ENCODE measurements around the gene RAB6B. TPM values are rescaled to one million over a fixed set of nuclear protein-coding genes. Genes with fewer than 3 reads are reported as not detected.

RAB6B gene
- polyA plus RNA-seq, 2 of the 4 experiments (the other 2 are of a cell fraction): 2.4 to 2.5 TPM

GRCh38 chr3:133930341-133930933 is 34.8 kb upstream of the RAB6B start:
- CTCF ChIA-PET: interaction anchor here (0.7 to 5.1 kb wide), 14 partner anchors 10 to 372 kb away, joined by 3 to 49 read pairs (median 4); no protein-coding TSS in a partner anchor
- Histone ChIP-seq H3K4me3 (no peak overlapping the region), H3K4me2 (no peak overlapping the region), H3K27ac (no peak overlapping the region), H3K9me3 (no peaks in the 10 kb centered on the region), H3K4me1 (no peaks in the 10 kb centered on the region)
- 9% methylated on average over 1 of the region's 1 CpG for WGBS (ENCODE audit: missing lambda C conversion rate)
- POLR2A ChIA-PET: no interaction called here
- no peak for TF ChIP-seq RCOR1 (IDR thresholded peaks at IDR 0.05; ENCODE audit: low read depth, low read length)
- no peak for TF ChIP-seq FOSL2 (IDR thresholded peaks at IDR 0.05)
- no peak for TF ChIP-seq FOSL2 (CRISPR knock-in tag; IDR thresholded peaks at IDR 0.05)
- no peak for TF ChIP-seq HDAC2 (IDR thresholded peaks at IDR 0.05)
- no peak for TF ChIP-seq PHF8 (IDR thresholded peaks at IDR 0.05; ENCODE audit: borderline replicate concordance, low read depth)
- TF ChIP-seq, protein P1, sequence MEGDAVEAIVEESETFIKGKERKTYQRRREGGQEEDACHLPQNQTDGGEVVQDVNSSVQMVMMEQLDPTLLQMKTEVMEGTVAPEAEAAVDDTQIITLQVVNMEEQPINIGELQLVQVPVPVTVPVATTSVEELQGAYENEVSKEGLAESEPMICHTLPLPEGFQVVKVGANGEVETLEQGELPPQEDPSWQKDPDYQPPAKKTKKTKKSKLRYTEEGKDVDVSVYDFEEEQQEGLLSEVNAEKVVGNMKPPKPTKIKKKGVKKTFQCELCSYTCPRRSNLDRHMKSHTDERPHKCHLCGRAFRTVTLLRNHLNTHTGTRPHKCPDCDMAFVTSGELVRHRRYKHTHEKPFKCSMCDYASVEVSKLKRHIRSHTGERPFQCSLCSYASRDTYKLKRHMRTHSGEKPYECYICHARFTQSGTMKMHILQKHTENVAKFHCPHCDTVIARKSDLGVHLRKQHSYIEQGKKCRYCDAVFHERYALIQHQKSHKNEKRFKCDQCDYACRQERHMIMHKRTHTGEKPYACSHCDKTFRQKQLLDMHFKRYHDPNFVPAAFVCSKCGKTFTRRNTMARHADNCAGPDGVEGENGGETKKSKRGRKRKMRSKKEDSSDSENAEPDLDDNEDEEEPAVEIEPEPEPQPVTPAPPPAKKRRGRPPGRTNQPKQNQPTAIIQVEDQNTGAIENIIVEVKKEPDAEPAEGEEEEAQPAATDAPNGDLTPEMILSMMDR (IDR thresholded peaks at IDR 0.05): peak; percentile 67
- no peak for TF ChIP-seq ZFP36 (IDR thresholded peaks at IDR 0.05; ENCODE audit: borderline replicate concordance, partially characterized antibody)
- peak; percentile 64 for TF ChIP-seq SMC3 (IDR thresholded peaks at IDR 0.05)
- no peak for TF ChIP-seq CEBPB (IDR thresholded peaks at IDR 0.05)
- no peak for TF ChIP-seq EHF (CRISPR knock-in tag; IDR thresholded peaks at IDR 0.05)
- TF ChIP-seq RAD21 (conservative IDR thresholded peaks at IDR 0.05 in 1 of 2, IDR thresholded peaks at IDR 0.05 in 1 of 2): peak; percentile 72 to 75
- TF ChIP-seq HMGXB4 (CRISPR knock-in tag; IDR thresholded peaks at IDR 0.05; ENCODE audit: borderline replicate concordance): no peak
- no peak for TF ChIP-seq RARB (CRISPR knock-in tag; IDR thresholded peaks at IDR 0.05)
- TF ChIP-seq NR3C1 (IDR thresholded peaks at IDR 0.05): no peak
- no peak for TF ChIP-seq HOXB13 (CRISPR knock-in tag; IDR thresholded peaks at IDR 0.05; ENCODE audit: low read depth)
- no peak for TF ChIP-seq SREBF2 (IDR thresholded peaks at IDR 0.05)
- no peak for TF ChIP-seq HOXB5 (CRISPR knock-in tag; IDR thresholded peaks at IDR 0.05)
- no peak for TF ChIP-seq NFE2L2 (conservative IDR thresholded peaks at IDR 0.05; ENCODE audit: low read length)
- TF ChIP-seq PBX3 (IDR thresholded peaks at IDR 0.05): no peak
- peak; percentile 17 to 58 for DNase-seq (ENCODE audit: low read depth in 1 of 2, low spot score in 1 of 2)
- peak in 1 of 2 experiments; percentile 63; a peak in 3 of 6 replicates for ATAC-seq
- no peak for FAIRE-seq

DNA sequence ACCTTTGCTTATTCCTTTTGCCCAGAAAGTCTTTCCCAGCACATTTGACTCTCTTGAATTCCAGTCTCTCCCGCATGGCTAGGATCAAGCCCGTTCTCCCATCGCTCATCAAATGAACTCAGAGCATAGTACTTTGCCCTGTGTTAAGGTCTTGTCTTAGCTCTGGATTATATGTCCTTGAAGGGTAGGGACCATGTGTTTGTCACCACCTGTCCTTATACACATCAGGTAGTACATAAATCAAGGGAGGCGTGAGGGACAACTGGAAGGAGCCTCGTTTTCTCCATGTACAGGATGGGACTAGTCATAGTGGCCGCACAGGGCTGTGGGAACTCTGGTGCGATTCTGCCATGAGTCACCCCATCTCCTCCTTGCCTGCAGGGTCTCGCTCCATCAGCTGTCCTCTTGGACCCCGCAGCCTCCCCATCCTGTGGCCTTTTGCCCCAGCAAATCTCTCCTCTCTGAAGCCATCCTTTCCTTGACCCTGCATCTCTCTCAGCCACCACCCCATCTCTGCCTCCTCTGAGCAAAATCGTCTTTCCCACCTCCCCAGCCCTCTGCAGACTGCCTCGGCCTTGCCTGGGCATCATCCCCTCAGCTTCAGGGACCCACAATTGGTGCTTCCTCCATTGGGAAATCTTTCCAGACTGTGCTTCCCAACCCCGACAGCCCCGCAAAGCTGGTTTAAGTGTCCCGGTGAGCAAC is 33.4 kb upstream of the RAB6B start:
- Histone ChIP-seq H3K9me3 (no peaks in the 10 kb centered on the region), H3K4me3 (no peak overlapping the region), H3K4me2 (no peak overlapping the region), H3K27ac (no peak overlapping the region), H3K4me1 (no peaks in the 10 kb centered on the region)
- POLR2A ChIA-PET: no interaction called here
- CTCF ChIA-PET: interaction anchor here (1.3 to 5.1 kb wide), 6 partner anchors 11 to 282 kb away, joined by 3 to 49 read pairs (median 6); no protein-coding TSS in a partner anchor
- DNase-seq (ENCODE audit: low read depth in 1 of 2, low spot score in 1 of 2) (no peak), ATAC-seq (no peak), FAIRE-seq (no peak)
- WGBS (ENCODE audit: missing lambda C conversion rate): 66% methylated on average over 14 of the region's 14 CpGs
- TF ChIP-seq NFE2L2 (conservative IDR thresholded peaks at IDR 0.05; ENCODE audit: low read length): no peak
- no peak for TF ChIP-seq KDM1A (IDR thresholded peaks at IDR 0.05; ENCODE audit: low read depth)
- TF ChIP-seq PBX3 (IDR thresholded peaks at IDR 0.05): no peak
- TF ChIP-seq FOXS1 (CRISPR knock-in tag; IDR thresholded peaks at IDR 0.05): no peak
- no peak for TF ChIP-seq TFCP2L1 (CRISPR knock-in tag; IDR thresholded peaks at IDR 0.05)
- TF ChIP-seq CBX8 (IDR thresholded peaks at IDR 0.05): no peak
- TF ChIP-seq RAD21 (conservative IDR thresholded peaks at IDR 0.05 in 1 of 2, IDR thresholded peaks at IDR 0.05 in 1 of 2): no peak
